Central memory CD8-positive, alpha-beta T cell (primary cell): ENCODE results near the gene RNF112.

Source experiments
- ATAC-seq: fragments of 150-1000 bp; cut with Tn5 transposase; replicated peaks from 2 replicates; pipeline ENCODE4 v1.10.0; 2022; ENCODE audit warnings: mild to moderate bottlenecking, moderate FRiP score, moderate number of reproducible peaks; ENCODE audit not compliant: poor library complexity, severe bottlenecking; ENCODE audit errors: extremely low read depth
- DNase-seq, 2 donors: peaks; one replicate each; pipeline ENCODE4 v3.0.0; 2021; ENCODE audit warnings: low spot score in 2 of 2
- H3K27ac Mint-ChIP-seq: one replicate; pipeline ENCODE4 v1.8.0; 2022; ENCODE audit warnings: low read depth, mild to moderate bottlenecking, moderate library complexity, mixed read lengths
- H3K27me3 Mint-ChIP-seq: one replicate; pipeline ENCODE4 v1.8.0; 2022; ENCODE audit warnings: mixed read lengths
- H3K36me3 Mint-ChIP-seq: one replicate; pipeline ENCODE4 v1.8.0; 2022; ENCODE audit warnings: mild to moderate bottlenecking, moderate library complexity, mixed read lengths; ENCODE audit not compliant: insufficient read depth
- H3K4me1 Mint-ChIP-seq: one replicate; pipeline ENCODE4 v1.8.0; 2022; ENCODE audit warnings: mixed read lengths
- H3K4me3 Mint-ChIP-seq: one replicate; pipeline ENCODE4 v1.8.0; 2022; ENCODE audit warnings: mild to moderate bottlenecking, moderate library complexity, mixed read lengths
- H3K9me3 Mint-ChIP-seq: one replicate; pipeline ENCODE4 v1.8.0; 2022; ENCODE audit warnings: mixed read lengths

The RNF112 gene

GRCh38 chr17:19378416-19379360 is 32.3 kb upstream of the RNF112 start, which contains the start of gene MAPK7:
TSS of gene MAPK7 (plus strand) at chr17:19378498. CDS start at chr17:19378901, 403 bp downstream.
- peaks cover 22% of the 10 kb centered on the region for H3K36me3 Mint-ChIP-seq
- H3K27ac Mint-ChIP-seq = peak within 1 kb of the TSS; percentile 97
- no peaks in the 10 kb centered on the region for H3K9me3 Mint-ChIP-seq
- H3K4me1 Mint-ChIP-seq = peaks cover 30% of the 10 kb centered on the region
- peak within 1 kb of the TSS; percentile 100 for H3K4me3 Mint-ChIP-seq
- DNase-seq = no peak
- ATAC-seq = peak; percentile 2
- no peaks in the 10 kb centered on the region for H3K27me3 Mint-ChIP-seq

- Mint-ChIP-seq H3K27ac (no peak overlapping the region), H3K9me3 (no peaks in the 10 kb centered on the region), H3K27me3 (no peaks in the 10 kb centered on the region), H3K36me3 (peaks cover 22% of the 10 kb centered on the region), H3K4me3 (peak overlapping the region; percentile 100), H3K4me1 (peaks cover 38% of the 10 kb centered on the region)
- ATAC-seq (no peak), DNase-seq (no peak)
Observed at GRCh38 chr17:19379361-19380065, 31.5 kb upstream of the RNF112 start.

GRCh38 chr17:19380481-19381301 is 30.3 kb upstream of the RNF112 start:
- Mint-ChIP-seq H3K4me1 (peaks cover 40% of the 10 kb centered on the region), H3K36me3 (peaks cover 24% of the 10 kb centered on the region), H3K27me3 (no peaks in the 10 kb centered on the region), H3K9me3 (no peaks in the 10 kb centered on the region), H3K27ac (no peak overlapping the region), H3K4me3 (no peak overlapping the region)
- no peak for ATAC-seq
- DNase-seq = no peak

GRCh38 chr17:19381361-19381740 is 29.7 kb upstream of the RNF112 start:
- H3K27ac Mint-ChIP-seq = no peak overlapping the region
- no peaks in the 10 kb centered on the region for H3K9me3 Mint-ChIP-seq
- H3K36me3 Mint-ChIP-seq = peaks cover 24% of the 10 kb centered on the region
- H3K27me3 Mint-ChIP-seq = no peaks in the 10 kb centered on the region
- H3K4me1 Mint-ChIP-seq = peaks cover 37% of the 10 kb centered on the region
- DNase-seq (no peak), ATAC-seq (no peak)
- H3K4me3 Mint-ChIP-seq = no peak overlapping the region

GRCh38 chr17:19381741-19382444 is 29.1 kb upstream of the RNF112 start:
- H3K27ac Mint-ChIP-seq = no peak overlapping the region
- H3K27me3 Mint-ChIP-seq = no peaks in the 10 kb centered on the region
- ATAC-seq (no peak), DNase-seq (no peak)
- H3K9me3 Mint-ChIP-seq = no peaks in the 10 kb centered on the region
- peaks cover 35% of the 10 kb centered on the region for H3K4me1 Mint-ChIP-seq
- peaks cover 24% of the 10 kb centered on the region for H3K36me3 Mint-ChIP-seq
- H3K4me3 Mint-ChIP-seq = no peak overlapping the region

- no peaks in the 10 kb centered on the region for H3K27me3 Mint-ChIP-seq
- no peak for ATAC-seq
- no peak overlapping the region for H3K27ac Mint-ChIP-seq
- peaks cover 26% of the 10 kb centered on the region for H3K4me1 Mint-ChIP-seq
- peaks cover 18% of the 10 kb centered on the region for H3K36me3 Mint-ChIP-seq
- no peak overlapping the region for H3K4me3 Mint-ChIP-seq
- no peak for DNase-seq
- no peaks in the 10 kb centered on the region for H3K9me3 Mint-ChIP-seq
Observed at GRCh38 chr17:19382531-19383444, 28.2 kb upstream of the RNF112 start.

GRCh38 chr17:19383681-19384470 is 27.2 kb upstream of the RNF112 start:
- Mint-ChIP-seq H3K4me3 (no peak overlapping the region), H3K27me3 (no peaks in the 10 kb centered on the region), H3K27ac (peak overlapping the region; percentile 85), H3K9me3 (no peaks in the 10 kb centered on the region), H3K36me3 (peaks cover 11% of the 10 kb centered on the region), H3K4me1 (peaks cover 26% of the 10 kb centered on the region)
- no peak for ATAC-seq
- no peak for DNase-seq

- H3K4me1 Mint-ChIP-seq = peaks cover 26% of the 10 kb centered on the region
- no peaks in the 10 kb centered on the region for H3K9me3 Mint-ChIP-seq
- H3K36me3 Mint-ChIP-seq = peaks cover 11% of the 10 kb centered on the region
- DNase-seq (no peak), ATAC-seq (no peak)
- H3K4me3 Mint-ChIP-seq = no peak overlapping the region
- H3K27ac Mint-ChIP-seq = peak overlapping the region; percentile 85
- no peaks in the 10 kb centered on the region for H3K27me3 Mint-ChIP-seq
Observed at GRCh38 chr17:19384723-19385391, 26.2 kb upstream of the RNF112 start.

- no peak for ATAC-seq
- DNase-seq = no peak
- peaks cover 8% of the 10 kb centered on the region for H3K36me3 Mint-ChIP-seq
- no peaks in the 10 kb centered on the region for H3K9me3 Mint-ChIP-seq
- H3K27ac Mint-ChIP-seq = no peak overlapping the region
- H3K4me3 Mint-ChIP-seq = no peak overlapping the region
- peaks cover 25% of the 10 kb centered on the region for H3K4me1 Mint-ChIP-seq
- no peaks in the 10 kb centered on the region for H3K27me3 Mint-ChIP-seq
Observed at GRCh38 chr17:19385521-19385983, 25.5 kb upstream of the RNF112 start.
